IMR-90 (cell line): ENCODE data around the gene CDH13. TPM values are rescaled to one million over a fixed set of nuclear protein-coding genes. Genes with fewer than 3 reads are reported as not detected.

ENCODE experiments used
- ATAC-seq: fragments of 200-7000 bp; cut with Tn5 transposase; 2 replicates; pipeline ENCODE4 v1.9.1; 2020; ENCODE audit warnings: low read depth, mild to moderate bottlenecking, moderate library complexity
- BruUV-seq: library from RNA; stranded (reverse); fragments of 400-500 nt; replicated peaks from 2 replicates; lab custom pipeline; 2021; lab: Mats Ljungman, UMichigan
- CTCF ChIA-PET: fragments of 300-600 bp; formaldehyde crosslinking; extraction: SDS; loops from one replicate; lab custom pipeline; 2021; ENCODE audit warnings: antibody characterized with exemption; lab: Yijun Ruan, JAX
- POLR2A ChIA-PET: fragments of 300-600 bp; sonication (Branson Sonifier 250); formaldehyde crosslinking; loops from one replicate; lab custom pipeline; 2022; ENCODE audit warnings: antibody characterized with exemption; ENCODE audit not compliant: unreplicated experiment; lab: Charles Lee
- DNase-seq: peaks from one replicate; pipeline ENCODE4 v3.0.0; 2013
- H2AFZ ChIP-seq: replicated peaks from 2 replicates; pipeline ENCODE3; 2013; ENCODE audit warnings: low read length, mild to moderate bottlenecking; ENCODE audit not compliant: poor library complexity
- H2AK5ac ChIP-seq: 2 replicates; pipeline ENCODE4 v1.6.1; 2013; ENCODE audit warnings: low read depth, low read length, inconsistent platforms
- H2AK9ac ChIP-seq: replicated peaks from 2 replicates; pipeline ENCODE3; 2013; ENCODE audit warnings: mild to moderate bottlenecking, low read depth, low read length, moderate library complexity; ENCODE audit not compliant: poor library complexity
- H2BK120ac ChIP-seq: 2 replicates; pipeline ENCODE4 v1.6.1; 2013; ENCODE audit warnings: low read depth, low read length, inconsistent platforms
- H2BK15ac ChIP-seq: 3 replicates; pipeline ENCODE4 v1.6.1; 2013; ENCODE audit warnings: low read depth, low read length, inconsistent platforms
- H2BK20ac ChIP-seq: 2 replicates; pipeline ENCODE4 v1.6.1; 2013; ENCODE audit warnings: low read depth, mild to moderate bottlenecking, inconsistent platforms, low read length, moderate library complexity
- H2BK5ac ChIP-seq: 2 replicates; pipeline ENCODE4 v1.6.1; 2013; ENCODE audit warnings: mild to moderate bottlenecking, low read depth, low read length, inconsistent platforms; ENCODE audit not compliant: poor library complexity, severe bottlenecking
- H3K14ac ChIP-seq: replicated peaks from 2 replicates; pipeline ENCODE4 v1.6.1; 2013; ENCODE audit warnings: low read depth, low read length, inconsistent platforms
- H3K18ac ChIP-seq: 2 replicates; pipeline ENCODE4 v1.6.1; 2013; ENCODE audit warnings: low read depth, low read length, control low read depth
- H3K23ac ChIP-seq: 2 replicates; pipeline ENCODE4 v1.6.1; 2013; ENCODE audit warnings: low read depth, low read length, inconsistent platforms
- H3K27ac ChIP-seq: 2 replicates; pipeline ENCODE4 v1.5.1; 2013; ENCODE audit warnings: mild to moderate bottlenecking, control low read depth, low read length; ENCODE audit not compliant: insufficient read depth
- H3K27me3 ChIP-seq: 2 replicates; pipeline ENCODE4 v1.6.1; 2013; ENCODE audit warnings: low read length; ENCODE audit not compliant: control insufficient read depth, insufficient read depth
- H3K36me3 ChIP-seq: 2 replicates; pipeline ENCODE4 v1.6.1; 2013; ENCODE audit warnings: low read length, mixed read lengths; ENCODE audit not compliant: control insufficient read depth, insufficient read depth
- H3K4ac ChIP-seq: 2 replicates; pipeline ENCODE4 v1.6.1; 2013; ENCODE audit warnings: low read depth, low read length, inconsistent platforms
- H3K4me1 ChIP-seq: 2 replicates; pipeline ENCODE4 v1.6.1; 2013; ENCODE audit warnings: low read length, mixed read lengths; ENCODE audit not compliant: control insufficient read depth, insufficient read depth
- H3K4me2 ChIP-seq: 2 replicates; pipeline ENCODE4 v1.6.1; 2013; ENCODE audit warnings: low read depth, mild to moderate bottlenecking, control low read depth, low read length, moderate library complexity
- H3K4me3 ChIP-seq: 2 replicates; pipeline ENCODE4 v1.5.1; 2013; ENCODE audit warnings: low read depth, mild to moderate bottlenecking, control low read depth, low read length, moderate library complexity; ENCODE audit not compliant: insufficient read depth
- H3K56ac ChIP-seq: 2 replicates; pipeline ENCODE4 v1.6.1; 2013; ENCODE audit warnings: low read length, inconsistent platforms; ENCODE audit not compliant: insufficient read depth; ENCODE audit errors: extremely low read depth
- H3K79me1 ChIP-seq, 2 experiments: 2 replicates each; pipeline ENCODE4 v1.6.1; 2013; ENCODE audit warnings: low read length in 2 of 2, inconsistent platforms in 1 of 2, low read depth in 1 of 2
- H3K9ac ChIP-seq: 2 replicates; pipeline ENCODE4 v1.6.1; 2013; ENCODE audit warnings: low read depth, low read length, control low read depth
- H3K9me1 ChIP-seq: 2 replicates; pipeline ENCODE4 v1.6.1; 2013; ENCODE audit warnings: low read length, inconsistent platforms; ENCODE audit not compliant: insufficient read depth
- H3K9me3 ChIP-seq: 2 replicates; pipeline ENCODE4 v1.6.1; 2013; ENCODE audit warnings: low read length; ENCODE audit not compliant: control insufficient read depth, insufficient read depth
- H4K20me1 ChIP-seq: 2 replicates; pipeline ENCODE4 v1.6.1; 2013; ENCODE audit warnings: low read length, inconsistent platforms; ENCODE audit not compliant: insufficient read depth
- H4K5ac ChIP-seq: 2 replicates; pipeline ENCODE4 v1.6.1; 2013; ENCODE audit warnings: mild to moderate bottlenecking, low read depth, low read length, control low read depth
- H4K8ac ChIP-seq, 2 experiments: 2 replicates each; pipeline ENCODE4 v1.6.1; 2013; ENCODE audit warnings: low read depth in 2 of 2, low read length in 2 of 2, control low read depth in 1 of 2, inconsistent platforms in 1 of 2
- H4K91ac ChIP-seq: 2 replicates; pipeline ENCODE4 v1.6.1; 2013; ENCODE audit warnings: low read depth, low read length, inconsistent platforms; ENCODE audit not compliant: insufficient read depth
- MAZ ChIP-seq: IDR thresholded peaks from 2 replicates; pipeline ENCODE4 v1.6.1; 2012; ENCODE audit warnings: low read depth, mild to moderate bottlenecking, low read length, improper control_type of control experiment, moderate library complexity, borderline replicate concordance
- MXI1 ChIP-seq: IDR thresholded peaks from 2 replicates; pipeline ENCODE4 v1.6.1; 2012; ENCODE audit warnings: low read depth, mild to moderate bottlenecking, low read length, moderate library complexity, borderline replicate concordance
- RFX5 ChIP-seq: IDR thresholded peaks from 2 replicates; pipeline ENCODE4 v1.8.0; 2012; ENCODE audit warnings: low read depth, mild to moderate bottlenecking, low read length, moderate library complexity
- SMC3 ChIP-seq: fragments of 150-350 bp; IDR thresholded peaks from 2 replicates; pipeline ENCODE4 v1.6.1; 2016; ENCODE audit warnings: low read depth, mild to moderate bottlenecking, antibody characterized with exemption, low read length, moderate library complexity
- WGBS, 2 experiments: methylation state at CpG; one replicate each; pipeline versions ENCODE4 v1.1.5 to v1.1.7; 2013; ENCODE audit warnings: missing lambda C conversion rate in 2 of 2; ENCODE audit not compliant: insufficient read length in 1 of 2; ENCODE audit errors: extremely low coverage in 2 of 2; 5-methylcytosine and 5-hydroxymethylcytosine counted together
- dilution Hi-C: fragments of 300-500 bp; cut with HindIII; formaldehyde crosslinking; loops from one replicate; pipeline ENCODE4 v1.14.3; 2018; ENCODE audit warnings: low sequenced_read_pairs; ENCODE audit not compliant: unreplicated experiment
- in situ Hi-C: fragments of 300-500 bp; cut with MboI; formaldehyde crosslinking; loops from 3 replicates; pipeline ENCODE4 v1.14.3; 2019; ENCODE audit warnings: low sequenced_read_pairs, inconsistent platforms, mixed read lengths
- intact Hi-C: fragments of 100-400 bp; cut with micrococcal nuclease; formaldehyde crosslinking; loops from 2 replicates; pipeline ENCODE4 v1.10.0; 2022
- polyA plus RNA-seq, 3 experiments: library from polyadenylated mRNA; depleted of rRNA; stranded (reverse); fragments of >200 nt; gene quantifications; 2 replicates each; pipeline ENCODE4 v1.2.3, GENCODE V29; 2012; ENCODE audit warnings: low replicate concordance in 1 of 3
- total RNA-seq: library from RNA; depleted of rRNA; stranded (reverse); fragments of >200 nt; gene quantifications from 2 replicates; pipeline ENCODE4 v1.2.3, GENCODE V29; 2012
- TF ChIP-seq, protein P1 (sequence below): fragments of 150-350 bp; IDR thresholded peaks from 2 replicates; pipeline ENCODE4 v1.6.1; 2016; ENCODE audit warnings: low read depth, mild to moderate bottlenecking, low read length, moderate library complexity, borderline replicate concordance

Gene CDH13
- total and polyA plus RNA-seq, 2 of the 4 experiments (the other 2 are of a cell fraction): 61.6 to 74.7 TPM

DNA sequence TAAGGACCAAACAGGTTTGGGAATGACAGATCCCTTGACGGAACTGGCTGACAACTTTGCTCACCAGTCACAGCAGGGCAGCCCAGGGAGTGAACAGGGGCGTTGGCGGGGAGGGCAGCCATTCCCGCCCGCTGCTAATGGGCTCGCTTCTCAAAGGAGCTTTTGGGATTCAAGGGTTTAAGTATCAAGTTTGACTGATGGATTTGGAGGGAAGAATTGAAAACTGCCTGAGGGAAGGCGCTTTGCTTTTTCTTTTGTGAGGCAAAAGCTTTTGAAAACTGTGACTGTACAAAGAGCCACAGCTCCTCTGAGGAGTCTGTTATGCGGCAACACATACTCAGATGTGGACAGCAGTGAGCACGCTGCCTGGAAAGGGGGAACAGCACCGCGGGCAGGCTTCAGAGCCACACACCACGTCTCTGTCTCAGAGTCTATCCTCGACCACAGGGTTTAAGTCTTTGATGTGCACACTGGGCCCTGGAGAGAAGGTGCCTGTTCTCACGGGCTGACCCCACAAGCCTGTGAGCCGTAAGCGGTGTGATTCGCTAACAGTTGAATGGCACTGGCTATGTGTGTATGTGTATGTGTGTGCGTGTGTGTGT, 1101.1 kb downstream of the CDH13 start:
- no peak overlapping the region for H2AFZ ChIP-seq
- WGBS, 2 experiments: 82% methylated on average over 9 of the region's 18 CpGs; no CpG with 5 or more reads in 1 of the 2 experiments
- no peak overlapping the region for H4K8ac ChIP-seq
- H3K23ac ChIP-seq: no peak overlapping the region
- no peaks in the 10 kb centered on the region for H3K9me1 ChIP-seq
- in situ Hi-C loops: no loop called here
- TF ChIP-seq MXI1 (no peak), RFX5 (no peak), MAZ (no peak), SMC3 (no peak)
- TF ChIP-seq, protein P1, sequence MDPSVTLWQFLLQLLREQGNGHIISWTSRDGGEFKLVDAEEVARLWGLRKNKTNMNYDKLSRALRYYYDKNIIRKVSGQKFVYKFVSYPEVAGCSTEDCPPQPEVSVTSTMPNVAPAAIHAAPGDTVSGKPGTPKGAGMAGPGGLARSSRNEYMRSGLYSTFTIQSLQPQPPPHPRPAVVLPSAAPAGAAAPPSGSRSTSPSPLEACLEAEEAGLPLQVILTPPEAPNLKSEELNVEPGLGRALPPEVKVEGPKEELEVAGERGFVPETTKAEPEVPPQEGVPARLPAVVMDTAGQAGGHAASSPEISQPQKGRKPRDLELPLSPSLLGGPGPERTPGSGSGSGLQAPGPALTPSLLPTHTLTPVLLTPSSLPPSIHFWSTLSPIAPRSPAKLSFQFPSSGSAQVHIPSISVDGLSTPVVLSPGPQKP: no peak
- H3K4me3 ChIP-seq: no peak overlapping the region
- H2BK120ac ChIP-seq: no peak overlapping the region
- no peak overlapping the region for H2AK5ac ChIP-seq
- ChIA-PET CTCF (no interaction called here), POLR2A (no interaction called here)
- H3K56ac ChIP-seq: no peak overlapping the region
- no peaks in the 10 kb centered on the region for H4K20me1 ChIP-seq
- H3K18ac ChIP-seq: no peak overlapping the region
- no peak overlapping the region for H2BK20ac ChIP-seq
- no peak for DNase-seq
- H2BK5ac ChIP-seq: no peak overlapping the region
- no peak overlapping the region for H3K4me2 ChIP-seq
- no peak overlapping the region for H3K4ac ChIP-seq
- no peak for ATAC-seq
- no peaks in the 10 kb centered on the region for H3K79me1 ChIP-seq
- H3K9me3 ChIP-seq: peaks cover 5% of the 10 kb centered on the region; the same call in 1 of the 2 replicates
- no peak overlapping the region for H3K14ac ChIP-seq
- H3K27ac ChIP-seq: no peak overlapping the region
- dilution Hi-C loops: no loop called here
- H3K36me3 ChIP-seq: no peaks in the 10 kb centered on the region
- intact Hi-C loops: no loop called here
- no peak overlapping the region for H4K91ac ChIP-seq
- H4K5ac ChIP-seq: no peak overlapping the region
- no TSS peak for BruUV-seq
- no peaks in the 10 kb centered on the region for H3K4me1 ChIP-seq
- H2BK15ac ChIP-seq: no peak overlapping the region
- no peak overlapping the region for H3K9ac ChIP-seq
- no peaks in the 10 kb centered on the region for H3K27me3 ChIP-seq
- no peak overlapping the region for H2AK9ac ChIP-seq
